ENCODE measurements around the gene TMEM214. TPM values are rescaled to one million over a fixed set of nuclear protein-coding genes. Genes with fewer than 3 reads are reported as not detected.

Gene TMEM214
- total and polyA plus RNA-seq, 8 donors = 17.1 to 206 (median 35.6) TPM

GRCh38 chr2:27065128-27065527, 32.4 kb downstream of the TMEM214 start:
- 81 to 88% (median 85%) methylated on average over 3 of the region's 3 CpGs for WGBS, 5 donors
- TF ChIP-seq CTCF (IDR thresholded peaks at IDR 0.05) = no peak
- TF ChIP-seq POLR2AphosphoS5 (IDR thresholded peaks at IDR 0.05) = no peak
- no peak for TF ChIP-seq POLR2A (IDR thresholded peaks at IDR 0.05)
- TF ChIP-seq EP300 (IDR thresholded peaks at IDR 0.05) = no peak
- no peak for DNase-seq
- intact Hi-C loops (cut with DNase I; ENCODE audit: low total_unique reads) = no loop called here
- Histone ChIP-seq H3K36me3 (peaks cover 2 to 69% (median 61%) of the 10 kb centered on the region in 4 donors), H3K27ac (peak overlapping the region in 1 of 5 donors; percentile 4), H3K9me3 (no peaks in the 10 kb centered on the region), H3K27me3 (no peaks in the 10 kb centered on the region), H3K4me1 (peaks cover 15 to 40% (median 28%) of the 10 kb centered on the region in 4 donors), H3K4me3 (no peak overlapping the region)

GRCh38 chr2:27067385-27067784, 34.6 kb downstream of the TMEM214 start:
- TF ChIP-seq POLR2A (IDR thresholded peaks at IDR 0.05) = no peak
- TF ChIP-seq CTCF (IDR thresholded peaks at IDR 0.05) = no peak
- TF ChIP-seq POLR2AphosphoS5 (IDR thresholded peaks at IDR 0.05) = no peak
- no peak for TF ChIP-seq EP300 (IDR thresholded peaks at IDR 0.05)
- Histone ChIP-seq H3K4me3 (no peak overlapping the region), H3K36me3 (peaks cover 2 to 61% (median 50%) of the 10 kb centered on the region in 4 donors), H3K27ac (no peak overlapping the region), H3K4me1 (peaks cover 29 to 52% (median 43%) of the 10 kb centered on the region in 4 donors), H3K9me3 (no peaks in the 10 kb centered on the region), H3K27me3 (no peaks in the 10 kb centered on the region)
- intact Hi-C loops (cut with DNase I; ENCODE audit: low total_unique reads) = no loop called here
- no peak for DNase-seq
- WGBS, 5 donors = 88 to 96% (median 90%) methylated on average over 5 of the region's 5 CpGs

- Histone ChIP-seq H3K4me1 (peaks cover 30 to 68% (median 56%) of the 10 kb centered on the region in 4 donors), H3K4me3 (peak overlapping the region in 1 of 4 donors; percentile 90), H3K27ac (peak overlapping the region in 3 of 5 donors; percentile 92 to 94 (median 92)), H3K36me3 (peaks cover 2 to 55% (median 48%) of the 10 kb centered on the region in 4 donors), H3K27me3 (no peaks in the 10 kb centered on the region), H3K9me3 (no peaks in the 10 kb centered on the region)
- intact Hi-C loops (cut with DNase I; ENCODE audit: low total_unique reads) = no loop called here
- 88 to 98% (median 93%) methylated on average over 6 of the region's 6 CpGs for WGBS, 5 donors
- DNase-seq = no peak
- TF ChIP-seq POLR2AphosphoS5 (IDR thresholded peaks at IDR 0.05) (no peak), EP300 (IDR thresholded peaks at IDR 0.05) (no peak), CTCF (IDR thresholded peaks at IDR 0.05) (no peak), POLR2A (IDR thresholded peaks at IDR 0.05) (no peak)
Measured at GRCh38 chr2:27069436-27069835, 36.7 kb downstream of the TMEM214 start.

- WGBS, 5 donors = 79 to 88% (median 87%) methylated on average over 8 of the region's 8 CpGs
- peaks cover 2 to 51% (median 45%) of the 10 kb centered on the region in 4 donors for H3K36me3 ChIP-seq
- intact Hi-C loops (cut with DNase I; ENCODE audit: low total_unique reads) = no loop called here
- DNase-seq = no peak
- no peaks in the 10 kb centered on the region for H3K9me3 ChIP-seq
- peaks cover 30 to 74% (median 63%) of the 10 kb centered on the region in 4 donors for H3K4me1 ChIP-seq
- no peaks in the 10 kb centered on the region for H3K27me3 ChIP-seq
- H3K4me3 ChIP-seq = peak overlapping the region; percentile 72 to 90 (median 77)
- peak overlapping the region in 4 of 5 donors; percentile 92 to 94 (median 92) for H3K27ac ChIP-seq
- no peak for TF ChIP-seq CTCF (IDR thresholded peaks at IDR 0.05)
- no peak for TF ChIP-seq POLR2A (IDR thresholded peaks at IDR 0.05)
- no peak for TF ChIP-seq POLR2AphosphoS5 (IDR thresholded peaks at IDR 0.05)
- TF ChIP-seq EP300 (IDR thresholded peaks at IDR 0.05) = no peak
Measured at GRCh38 chr2:27069961-27070618, 37.3 kb downstream of the TMEM214 start.

Measured in stomach (tissue), 9 donors.